ENCODE results near the gene DTNB. TPM values are rescaled to one million over a fixed set of nuclear protein-coding genes. Genes with fewer than 3 reads are reported as not detected.

DTNB gene
- total and polyA plus RNA-seq, 2 donors (not counting 1 experiment from before 2014, with no cell fraction given): 25.7 to 37.3 TPM

DNA sequence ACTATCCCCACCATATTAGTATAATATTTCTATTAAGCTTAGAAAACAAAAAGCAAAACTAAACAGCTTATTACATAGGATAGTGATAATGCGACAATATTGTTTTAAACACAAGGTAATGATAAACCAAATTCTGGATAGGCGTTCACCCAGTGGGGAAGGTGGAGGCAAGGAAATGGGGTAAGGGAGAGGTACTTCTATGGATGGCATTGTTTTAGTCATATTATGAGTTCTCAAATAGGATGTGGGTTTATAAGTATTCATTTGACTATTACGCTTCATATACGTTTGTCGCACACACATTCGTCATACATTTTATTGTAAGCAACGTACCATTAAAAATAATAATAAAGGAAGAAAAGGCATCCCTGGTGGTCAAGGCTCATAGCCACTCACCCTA is 242.8 kb downstream of the DTNB start:
- H3K4me3 Mint-ChIP-seq: no peak overlapping the region
- H4K20me1 ChIP-seq (ENCODE audit: control insufficient read depth, insufficient read depth, low read length, poor library complexity, severe bottlenecking): no peaks in the 10 kb centered on the region
- intact Hi-C loops (cut with micrococcal nuclease): no loop called here
- DNase-seq (no peak), ATAC-seq (ENCODE audit: low read depth) (no peak)
- 100% methylated on average over 2 of the region's 7 CpGs for WGBS (ENCODE audit: insufficient coverage)
- H3K27me3 ChIP-seq (replicated peaks in 1 of 4; ENCODE audit: control extremely low read depth in 1 of 4, control insufficient read depth in 3 of 4, insufficient read depth in 4 of 4, low read length in 3 of 4): no peaks in the 10 kb centered on the region
- H3K4me1 ChIP-seq (ENCODE audit: control insufficient read depth in 2 of 2, insufficient read depth in 2 of 2, low read length in 2 of 2): no peaks in the 10 kb centered on the region
- ChIA-PET CTCF (interaction anchor here (0.7 kb wide), 1 partner anchor 54 kb away, joined by 5 read pairs; no protein-coding TSS in a partner anchor), POLR2A (no interaction called here)
- H3K27ac ChIP-seq (ENCODE audit: low read length in 2 of 2): no peak overlapping the region
- H3K9me3 Mint-ChIP-seq (ENCODE audit: insufficient read depth): no peaks in the 10 kb centered on the region
- no peak overlapping the region for H2AFZ ChIP-seq (ENCODE audit: insufficient read depth, low read depth, low read length, poor library complexity, severe bottlenecking)
- H3K27ac Mint-ChIP-seq: no peak overlapping the region
- no peak overlapping the region for H3K4me2 ChIP-seq (replicated peaks; ENCODE audit: low read depth, low read length, poor library complexity, severe bottlenecking)
- H3K9me3 ChIP-seq (ENCODE audit: control extremely low read depth in 1 of 3, control insufficient read depth in 2 of 3, insufficient read depth in 1 of 3, low read length in 2 of 3): peaks cover 0 to 3% (median 0%) of the 10 kb centered on the region in 3 donors
- H3K36me3 ChIP-seq (replicated peaks in 1 of 2; ENCODE audit: control extremely low read depth in 1 of 2, control insufficient read depth in 1 of 2, extremely low read depth in 1 of 2, insufficient read depth in 2 of 2, low read length in 1 of 2): no peaks in the 10 kb centered on the region
- H3K27me3 Mint-ChIP-seq: no peaks in the 10 kb centered on the region
- H3K79me2 ChIP-seq (ENCODE audit: control insufficient read depth, insufficient read depth, low read length): no peaks in the 10 kb centered on the region
- H3K4me1 Mint-ChIP-seq: peaks cover 17% of the 10 kb centered on the region
- no peak overlapping the region for H3K9ac ChIP-seq (ENCODE audit: low read length)
- H3K4me3 ChIP-seq (ENCODE audit: control extremely low read depth in 1 of 5, extremely low read depth in 1 of 5, insufficient read depth in 1 of 5, low read depth in 2 of 5, low read length in 4 of 5): no peak overlapping the region
- TF ChIP-seq, protein P1, sequence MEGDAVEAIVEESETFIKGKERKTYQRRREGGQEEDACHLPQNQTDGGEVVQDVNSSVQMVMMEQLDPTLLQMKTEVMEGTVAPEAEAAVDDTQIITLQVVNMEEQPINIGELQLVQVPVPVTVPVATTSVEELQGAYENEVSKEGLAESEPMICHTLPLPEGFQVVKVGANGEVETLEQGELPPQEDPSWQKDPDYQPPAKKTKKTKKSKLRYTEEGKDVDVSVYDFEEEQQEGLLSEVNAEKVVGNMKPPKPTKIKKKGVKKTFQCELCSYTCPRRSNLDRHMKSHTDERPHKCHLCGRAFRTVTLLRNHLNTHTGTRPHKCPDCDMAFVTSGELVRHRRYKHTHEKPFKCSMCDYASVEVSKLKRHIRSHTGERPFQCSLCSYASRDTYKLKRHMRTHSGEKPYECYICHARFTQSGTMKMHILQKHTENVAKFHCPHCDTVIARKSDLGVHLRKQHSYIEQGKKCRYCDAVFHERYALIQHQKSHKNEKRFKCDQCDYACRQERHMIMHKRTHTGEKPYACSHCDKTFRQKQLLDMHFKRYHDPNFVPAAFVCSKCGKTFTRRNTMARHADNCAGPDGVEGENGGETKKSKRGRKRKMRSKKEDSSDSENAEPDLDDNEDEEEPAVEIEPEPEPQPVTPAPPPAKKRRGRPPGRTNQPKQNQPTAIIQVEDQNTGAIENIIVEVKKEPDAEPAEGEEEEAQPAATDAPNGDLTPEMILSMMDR (IDR thresholded peaks at IDR 0.05): no peak
- TF ChIP-seq EZH2 (IDR thresholded peaks at IDR 0.05; ENCODE audit: borderline replicate concordance, insufficient read depth, low read depth, low read length, poor library complexity, severe bottlenecking): no peak

DNA sequence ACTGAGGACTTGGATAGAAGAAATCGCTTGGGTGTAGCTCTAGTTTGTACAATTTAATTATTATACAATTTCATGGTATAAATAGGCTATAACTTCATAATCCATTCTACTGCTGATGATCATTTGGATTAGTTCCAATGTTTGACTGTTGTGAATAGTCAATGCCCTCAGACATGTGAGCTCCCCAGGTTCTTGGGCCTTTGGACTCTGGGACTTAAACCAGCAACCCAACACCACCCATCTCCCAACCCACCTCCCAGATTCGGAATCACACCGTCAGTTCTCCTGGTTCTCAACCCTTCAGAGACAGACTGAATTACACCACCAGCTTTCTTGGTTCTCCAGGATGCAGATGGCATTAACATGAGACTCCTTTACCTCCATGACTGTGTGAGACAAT is 247.1 kb downstream of the DTNB start:
- Histone ChIP-seq H3K4me1 (ENCODE audit: control insufficient read depth in 2 of 2, insufficient read depth in 2 of 2, low read length in 2 of 2) (peaks cover 28 to 31% of the 10 kb centered on the region in 2 donors), H3K79me2 (ENCODE audit: control insufficient read depth, insufficient read depth, low read length) (peaks cover 4% of the 10 kb centered on the region), H3K9me3 (ENCODE audit: control extremely low read depth in 1 of 3, control insufficient read depth in 2 of 3, insufficient read depth in 1 of 3, low read length in 2 of 3) (no peaks in the 10 kb centered on the region), H3K9ac (ENCODE audit: low read length) (no peak overlapping the region), H3K27ac (ENCODE audit: low read length in 2 of 2) (no peak overlapping the region), H3K4me3 (ENCODE audit: control extremely low read depth in 1 of 5, extremely low read depth in 1 of 5, insufficient read depth in 1 of 5, low read depth in 2 of 5, low read length in 4 of 5) (no peak overlapping the region), H3K27me3 (replicated peaks in 1 of 4; ENCODE audit: control extremely low read depth in 1 of 4, control insufficient read depth in 3 of 4, insufficient read depth in 4 of 4, low read length in 3 of 4) (no peaks in the 10 kb centered on the region), H3K36me3 (replicated peaks in 1 of 2; ENCODE audit: control extremely low read depth in 1 of 2, control insufficient read depth in 1 of 2, extremely low read depth in 1 of 2, insufficient read depth in 2 of 2, low read length in 1 of 2) (no peaks in the 10 kb centered on the region), H2AFZ (ENCODE audit: insufficient read depth, low read depth, low read length, poor library complexity, severe bottlenecking) (no peak overlapping the region), H4K20me1 (ENCODE audit: control insufficient read depth, insufficient read depth, low read length, poor library complexity, severe bottlenecking) (no peaks in the 10 kb centered on the region), H3K4me2 (replicated peaks; ENCODE audit: low read depth, low read length, poor library complexity, severe bottlenecking) (no peak overlapping the region)
- TF ChIP-seq EZH2 (IDR thresholded peaks at IDR 0.05; ENCODE audit: borderline replicate concordance, insufficient read depth, low read depth, low read length, poor library complexity, severe bottlenecking): no peak
- TF ChIP-seq, protein P1 (IDR thresholded peaks at IDR 0.05): no peak
- 100% methylated on average over 2 of the region's 3 CpGs for WGBS (ENCODE audit: insufficient coverage)
- ATAC-seq (ENCODE audit: low read depth) (no peak), DNase-seq (no peak)
- no peaks in the 10 kb centered on the region for H3K27me3 Mint-ChIP-seq
- H3K9me3 Mint-ChIP-seq (ENCODE audit: insufficient read depth): no peaks in the 10 kb centered on the region
- no peak overlapping the region for H3K4me3 Mint-ChIP-seq
- H3K27ac Mint-ChIP-seq: no peak overlapping the region
- intact Hi-C loops (cut with micrococcal nuclease): no loop called here
- ChIA-PET POLR2A (no interaction called here), CTCF (interaction anchor here (0.6 to 1.8 kb wide), 2 partner anchors 42 to 95 kb away, joined by 4 to 5 read pairs; no protein-coding TSS in a partner anchor)
- H3K4me1 Mint-ChIP-seq: peaks cover 38% of the 10 kb centered on the region

Measured in B cell (primary cell).